AG20443 (cell line): ENCODE results near the gene OR11G2.
"Not testable (repeated sequence)": the region's sequence is repeated elsewhere in the genome, so short reads cannot be mapped to it uniquely, and the experiment has no call there.

Experiments
- DNase-seq: peaks from one replicate; pipeline ENCODE4 v3.0.0; 2012; ENCODE audit warnings: low spot score, mixed read lengths

Gene OR11G2

GRCh38 chr14:20228681-20229080 is 38.0 kb downstream of the OR11G2 start, which contains the start of gene OR11H7:
Gene OR11H7 (plus strand): TSS chr14:20228981.
- DNase-seq, result no peak

- DNase-seq, result not testable (repeated sequence)
Measured at GRCh38 chr14:20235415-20235814, 44.7 kb downstream of the OR11G2 start.

DNA sequence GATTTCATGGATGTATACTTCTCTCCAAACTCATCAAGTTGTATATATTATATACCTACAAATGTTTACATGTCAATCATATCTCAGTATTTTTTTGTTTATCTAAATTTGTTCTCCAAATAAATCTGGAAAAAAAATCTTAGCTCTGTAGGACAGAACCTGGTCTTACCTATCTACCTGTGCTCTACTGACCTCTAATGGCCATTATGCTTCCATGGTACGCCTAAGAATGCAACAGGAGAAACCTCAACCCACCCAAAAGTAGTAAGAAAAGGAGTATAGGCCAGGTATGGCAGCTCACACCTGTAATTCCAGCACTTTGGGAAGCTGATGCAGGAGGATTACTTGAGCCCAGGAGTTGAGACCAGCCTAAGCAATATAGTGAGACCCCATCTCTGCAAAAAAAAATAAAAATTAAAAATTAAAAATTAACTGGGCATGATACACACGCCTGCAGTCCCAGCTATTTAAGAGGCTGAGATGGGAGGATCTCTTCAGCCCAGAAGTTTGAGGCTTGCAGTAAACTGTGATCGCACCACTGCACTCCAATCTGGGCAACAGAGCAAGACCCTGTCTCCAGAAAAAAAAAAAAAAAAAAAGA is 57.0 kb downstream of the OR11G2 start:
- no peak for DNase-seq
